ENCODE data around the gene TTYH2.
"Not testable (repeated sequence)": the region's sequence is repeated elsewhere in the genome, so short reads cannot be mapped to it uniquely, and the experiment has no call there.

TTYH2 gene

GRCh38 chr17:74260525-74260850 is 47.1 kb downstream of the TTYH2 start:
- no peak overlapping the region for H3K4me3 ChIP-seq
- H3K36me3 ChIP-seq: peaks cover 0 to 38% (median 7%) of the 10 kb centered on the region in 3 donors
- H3K4me1 ChIP-seq: no peaks in the 10 kb centered on the region
- intact Hi-C loops (cut with DNase I; ENCODE audit: low total_unique reads): no loop called here
- no peak for DNase-seq
- no peak overlapping the region for H3K27ac ChIP-seq
- no peak for TF ChIP-seq CTCF (IDR thresholded peaks at IDR 0.05)
- H3K27me3 ChIP-seq: no peaks in the 10 kb centered on the region
- H3K9me3 ChIP-seq: no peaks in the 10 kb centered on the region

GRCh38 chr17:74262601-74263000 is 49.2 kb downstream of the TTYH2 start:
- no peak for TF ChIP-seq CTCF (IDR thresholded peaks at IDR 0.05)
- Histone ChIP-seq H3K9me3 (no peaks in the 10 kb centered on the region), H3K4me1 (no peaks in the 10 kb centered on the region), H3K4me3 (no peak overlapping the region), H3K27me3 (peaks cover 0 to 7% of the 10 kb centered on the region in 2 donors), H3K27ac (no peak overlapping the region), H3K36me3 (peaks cover 0 to 19% (median 7%) of the 10 kb centered on the region in 3 donors)
- intact Hi-C loops (cut with DNase I; ENCODE audit: low total_unique reads): no loop called here
- no peak for DNase-seq

GRCh38 chr17:74267054-74267453 is 53.7 kb downstream of the TTYH2 start:
- H3K27me3 ChIP-seq: peaks cover 0 to 33% of the 10 kb centered on the region in 2 donors
- H3K36me3 ChIP-seq; DNase-seq; H3K9me3 ChIP-seq; H3K4me1 ChIP-seq; H3K4me3 ChIP-seq; intact Hi-C loops (cut with DNase I; ENCODE audit: low total_unique reads); H3K27ac ChIP-seq: not testable (repeated sequence)

- Histone ChIP-seq H3K27me3 (peaks cover 0 to 38% of the 10 kb centered on the region in 2 donors), H3K27ac (no peak overlapping the region), H3K36me3 (no peaks in the 10 kb centered on the region), H3K9me3 (no peaks in the 10 kb centered on the region), H3K4me1 (no peaks in the 10 kb centered on the region), H3K4me3 (no peak overlapping the region)
- DNase-seq: no peak
- intact Hi-C loops (cut with DNase I; ENCODE audit: low total_unique reads): no loop called here
- no peak for TF ChIP-seq CTCF (IDR thresholded peaks at IDR 0.05)
These were observed 54.2 kb downstream of the TTYH2 start for GRCh38 chr17:74267579-74267978.

- intact Hi-C loops (cut with DNase I; ENCODE audit: low total_unique reads): no loop called here
- no peak overlapping the region for H3K27ac ChIP-seq
- no peak for DNase-seq
- no peaks in the 10 kb centered on the region for H3K9me3 ChIP-seq
- no peak overlapping the region for H3K4me3 ChIP-seq
- H3K4me1 ChIP-seq: no peaks in the 10 kb centered on the region
- peaks cover 0 to 43% of the 10 kb centered on the region in 2 donors for H3K27me3 ChIP-seq
- no peaks in the 10 kb centered on the region for H3K36me3 ChIP-seq
- TF ChIP-seq CTCF (IDR thresholded peaks at IDR 0.05): no peak
These were observed 54.7 kb downstream of the TTYH2 start for GRCh38 chr17:74267987-74268499.

- Histone ChIP-seq H3K36me3 (no peaks in the 10 kb centered on the region), H3K9me3 (no peaks in the 10 kb centered on the region), H3K27me3 (peaks cover 0 to 46% of the 10 kb centered on the region in 2 donors), H3K27ac (no peak overlapping the region), H3K4me3 (no peak overlapping the region), H3K4me1 (no peaks in the 10 kb centered on the region)
- intact Hi-C loops (cut with DNase I; ENCODE audit: low total_unique reads): no loop called here
- TF ChIP-seq CTCF (IDR thresholded peaks at IDR 0.05): no peak
- no peak for DNase-seq
These were observed 55.2 kb downstream of the TTYH2 start for GRCh38 chr17:74268558-74268957.
